Stimulated activated CD4-positive, alpha-beta T cell treated with anti-CD3 and anti-CD28 coated beads, Interleukin-2, amount 100 ng/mL, for 4 hours (primary cell): ENCODE data around the gene MMAB.

Experiments used
- DNase-seq: peaks from one replicate; pipeline ENCODE4 v3.0.0-alpha.2; 2020; ENCODE audit warnings: low read depth

The MMAB gene

DNA sequence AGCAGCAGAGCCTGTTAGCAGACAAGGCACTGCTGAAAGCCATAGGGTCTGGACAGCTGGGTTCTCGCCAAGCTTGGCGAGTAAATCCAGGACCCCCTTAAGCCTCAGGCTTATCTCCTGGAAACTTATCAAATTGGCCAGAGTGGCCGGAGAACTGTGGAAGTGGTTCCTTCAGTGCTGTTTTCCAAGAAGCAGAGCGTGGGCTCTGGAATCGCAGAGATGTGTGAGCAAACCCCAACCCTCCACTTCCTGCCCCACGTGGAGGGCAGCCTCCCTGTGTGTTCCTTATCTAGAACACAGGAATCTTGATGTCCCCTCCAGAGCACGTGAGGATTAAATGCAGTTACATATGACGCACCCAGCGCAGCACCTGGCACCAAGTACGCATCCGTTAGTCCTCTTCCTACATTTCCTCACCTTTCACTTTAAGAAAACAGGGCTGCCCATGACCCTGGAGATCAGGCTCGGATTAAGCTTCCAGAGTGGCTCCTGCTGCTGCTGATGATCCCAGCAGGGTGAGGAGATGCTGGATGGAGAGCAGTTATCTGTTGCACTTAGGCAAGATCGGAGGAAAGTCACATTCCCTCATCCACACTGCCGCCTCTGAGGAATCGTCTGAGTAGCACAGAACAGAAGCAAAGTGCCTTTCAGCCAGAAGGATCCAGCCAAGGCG is 35.0 kb downstream of the MMAB start:
- DNase-seq = no peak

GRCh38 chr12:109537136-109537535 is 36.2 kb downstream of the MMAB start:
- no peak for DNase-seq

DNA sequence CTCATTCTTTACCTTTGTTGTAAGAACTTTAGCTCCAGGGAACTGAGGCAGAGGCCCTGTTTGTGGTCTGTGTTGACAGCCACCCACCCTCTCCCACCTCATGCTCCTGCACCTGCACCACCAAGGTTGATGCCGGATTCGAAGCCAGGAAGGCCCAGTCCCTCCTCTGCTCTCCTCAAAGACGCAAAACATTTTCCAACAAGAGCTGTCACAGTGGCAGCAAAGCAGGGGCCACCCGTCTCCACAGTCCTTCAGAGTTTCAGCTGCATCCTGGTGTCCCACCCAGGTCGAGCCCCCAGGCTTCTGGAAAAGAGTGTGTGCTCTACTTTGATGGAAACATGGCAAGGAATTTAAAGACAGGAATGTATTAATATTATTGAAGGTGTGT is 37.4 kb downstream of the MMAB start:
- DNase-seq = no peak

GRCh38 chr12:109535231-109535862 is 38.0 kb downstream of the MMAB start:
- no peak for DNase-seq

GRCh38 chr12:109534456-109534855 is 38.8 kb downstream of the MMAB start:
- no peak for DNase-seq

DNA sequence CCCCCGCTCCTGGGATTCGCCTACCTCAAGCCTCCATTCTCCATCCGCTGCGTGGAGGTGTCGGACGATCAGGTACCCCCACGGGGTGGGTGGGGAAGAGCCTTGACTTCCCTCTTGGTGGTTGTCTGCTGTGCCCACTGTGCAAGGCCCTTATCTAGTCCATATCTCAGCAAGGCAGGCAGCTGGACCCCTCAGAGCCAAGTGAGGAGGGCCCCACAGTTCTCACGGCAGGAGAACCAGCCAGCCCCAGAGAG is 39.9 kb downstream of the MMAB start:
- DNase-seq = no peak

GRCh38 chr12:109532721-109533486 is 40.4 kb downstream of the MMAB start:
- no peak for DNase-seq

GRCh38 chr12:109531411-109531810 is 41.9 kb downstream of the MMAB start:
- DNase-seq = no peak

- no peak for DNase-seq
Observed at GRCh38 chr12:109529691-109530640, 43.3 kb downstream of the MMAB start.

DNA sequence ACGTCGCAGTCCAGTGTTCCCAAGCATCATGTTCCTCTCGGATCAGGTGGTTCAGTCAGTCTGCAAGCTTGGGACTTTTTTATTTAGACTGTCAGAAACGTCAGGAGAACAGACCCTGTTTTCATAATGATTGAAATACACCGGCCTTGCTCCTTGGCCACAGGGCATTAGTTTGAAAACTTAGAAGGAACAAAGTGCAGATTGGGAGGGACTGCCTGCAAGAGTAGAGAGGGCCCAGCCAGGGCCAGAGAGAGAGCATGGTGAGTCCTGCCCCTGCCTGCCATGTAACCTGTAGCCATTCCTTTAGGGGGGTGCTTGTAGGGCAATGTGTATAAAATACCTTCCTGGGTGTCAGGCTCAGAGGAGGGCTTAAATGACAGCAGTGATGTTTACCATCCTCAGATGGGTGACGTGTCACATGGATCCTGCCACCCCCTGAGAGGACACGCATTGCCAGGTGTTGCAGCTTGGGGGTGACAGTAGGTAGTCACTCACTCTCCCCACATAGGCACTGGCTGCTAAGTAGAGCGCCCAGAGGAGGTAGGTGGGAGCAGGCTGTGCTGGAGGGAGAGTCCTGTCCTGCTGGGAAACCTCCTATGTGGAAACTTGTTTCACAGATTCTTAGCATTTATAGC is 45.7 kb downstream of the MMAB start:
- no peak for DNase-seq

DNA sequence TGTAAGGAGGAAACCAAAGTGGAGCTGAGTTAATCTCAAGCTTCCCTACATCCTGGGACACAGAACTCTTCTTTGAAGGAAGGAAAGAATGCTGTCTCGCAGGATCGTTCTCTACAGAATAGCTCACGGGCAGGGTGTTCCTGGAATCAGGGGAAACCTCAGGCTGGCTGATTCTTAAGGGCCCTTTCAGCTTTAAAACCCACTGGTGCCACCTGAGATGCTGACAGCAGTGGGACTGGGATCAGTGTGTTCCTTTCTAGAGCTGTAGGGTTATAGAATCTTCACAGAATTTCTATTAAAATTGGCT is 48.1 kb downstream of the MMAB start:
- DNase-seq = no peak

GRCh38 chr12:109524466-109525278 is 48.6 kb downstream of the MMAB start:
- DNase-seq = no peak

DNA sequence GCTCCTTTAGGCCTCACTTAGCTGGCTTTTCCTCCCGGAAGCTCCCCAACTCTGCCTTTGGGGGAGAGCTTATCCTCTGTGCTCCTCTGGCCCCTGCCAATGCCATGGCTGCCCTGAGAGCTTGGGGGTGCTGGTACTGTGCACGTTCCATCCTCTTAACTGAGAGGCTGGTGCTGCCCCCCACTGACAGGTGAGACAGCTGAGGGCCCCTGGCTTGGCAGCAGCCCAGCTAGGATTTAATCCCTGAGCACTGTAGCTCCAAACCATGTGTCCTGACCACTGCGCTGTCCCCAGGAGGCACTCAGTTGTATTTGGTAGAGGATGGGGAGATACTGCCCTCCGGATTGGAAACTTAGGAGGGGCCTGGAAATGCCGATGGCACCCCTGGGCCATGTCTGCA is 49.8 kb downstream of the MMAB start:
- no peak for DNase-seq

GRCh38 chr12:109523071-109523470 is 50.2 kb downstream of the MMAB start:
- no peak for DNase-seq

GRCh38 chr12:109521831-109522230 is 51.5 kb downstream of the MMAB start:
- no peak for DNase-seq

GRCh38 chr12:109519787-109520186 is 53.5 kb downstream of the MMAB start:
- no peak for DNase-seq

DNA sequence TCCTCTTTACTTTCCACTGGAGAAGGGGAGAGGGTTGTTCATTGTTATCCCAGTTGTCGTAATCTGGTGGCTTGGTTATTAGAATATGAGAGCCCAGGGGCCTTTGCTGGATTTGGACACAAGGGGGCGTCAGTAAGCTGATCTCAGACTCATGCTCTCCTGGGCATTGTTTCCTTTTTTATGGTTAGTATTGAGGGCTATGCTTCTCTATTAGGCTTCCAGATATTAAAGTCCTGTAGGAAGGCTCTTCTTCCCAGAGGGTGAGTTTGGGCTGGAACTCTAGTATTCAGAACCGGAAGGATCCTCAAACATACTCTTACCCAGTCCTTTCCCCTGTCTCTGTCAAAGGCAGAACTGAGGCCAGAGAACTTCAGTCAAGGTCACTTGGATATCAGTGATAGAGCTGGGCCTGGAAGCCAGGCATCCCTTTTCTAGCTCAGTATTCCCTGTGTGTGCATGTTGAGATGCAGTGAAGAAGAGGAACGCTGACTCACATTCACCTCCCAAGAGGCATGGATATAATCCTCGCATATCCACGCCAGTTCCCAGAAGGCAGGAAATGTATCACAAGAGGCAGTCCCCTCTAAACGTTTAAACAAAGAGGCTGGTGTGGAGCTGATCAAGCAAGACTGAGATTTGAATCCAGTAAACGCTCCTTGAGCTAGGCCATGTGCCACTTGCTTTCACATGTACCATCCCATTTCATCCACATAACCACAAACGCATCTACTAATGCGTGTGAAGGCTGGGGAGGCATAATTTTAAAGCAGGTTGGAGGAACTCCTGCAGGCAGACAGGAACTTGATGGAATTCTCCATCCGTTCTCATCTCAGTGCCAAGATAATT is 54.3 kb downstream of the MMAB start:
- DNase-seq = peak; percentile 23

DNA sequence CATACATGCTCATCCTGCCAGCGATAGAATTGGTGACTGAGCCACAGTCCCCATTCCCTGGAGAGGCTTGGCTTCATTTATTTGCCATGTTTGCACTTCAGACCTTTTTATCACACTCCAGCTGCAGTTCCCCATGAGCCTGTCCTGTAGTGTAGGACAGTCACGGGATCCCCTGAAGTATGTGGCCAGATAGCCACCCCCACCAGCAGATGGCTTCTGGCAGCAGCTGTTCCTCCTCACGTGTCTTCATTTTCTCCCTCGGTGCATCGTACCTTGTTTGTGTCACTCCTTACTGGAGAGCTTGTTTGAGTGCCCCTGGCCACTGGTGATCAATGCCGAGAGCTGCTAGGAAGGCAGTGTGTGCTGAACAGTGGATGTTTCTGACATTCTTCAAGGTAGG is 55.7 kb downstream of the MMAB start:
- no peak for DNase-seq

- DNase-seq = no peak
Observed at GRCh38 chr12:109513977-109514376, 59.3 kb downstream of the MMAB start.

DNA sequence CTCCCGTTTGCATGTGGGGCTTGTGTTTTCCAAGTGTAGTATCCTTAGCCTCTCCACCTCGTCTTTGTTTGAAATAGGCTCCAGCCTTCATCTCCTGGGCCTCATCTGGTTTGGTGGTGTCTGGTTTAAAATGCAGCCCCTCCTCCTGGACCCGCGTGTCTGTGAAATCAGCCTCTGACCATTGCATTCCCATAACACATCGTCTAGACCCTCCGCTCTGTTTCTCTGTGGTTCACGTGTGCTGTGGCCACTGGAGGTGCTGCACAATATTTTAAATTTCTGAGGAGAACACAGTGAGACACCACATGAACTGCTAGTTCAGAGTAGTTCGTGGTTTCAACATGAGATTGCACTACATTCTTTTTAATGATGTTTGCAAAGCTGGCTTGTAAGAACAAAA is 60.3 kb downstream of the MMAB start:
- DNase-seq = no peak
